IMR-90 (cell line): ENCODE data around the gene TMEM163. TPM values are rescaled to one million over a fixed set of nuclear protein-coding genes. Genes with fewer than 3 reads are reported as not detected.

ENCODE experiments used
- ATAC-seq: fragments of 200-7000 bp; cut with Tn5 transposase; 2 replicates; pipeline ENCODE4 v1.9.1; 2020; ENCODE audit warnings: low read depth, mild to moderate bottlenecking, moderate library complexity
- BruUV-seq: library from RNA; stranded (reverse); fragments of 400-500 nt; replicated peaks from 2 replicates; lab custom pipeline; 2021; lab: Mats Ljungman, UMichigan
- CTCF ChIA-PET: fragments of 300-600 bp; formaldehyde crosslinking; extraction: SDS; loops from one replicate; lab custom pipeline; 2021; ENCODE audit warnings: antibody characterized with exemption; lab: Yijun Ruan, JAX
- POLR2A ChIA-PET: fragments of 300-600 bp; sonication (Branson Sonifier 250); formaldehyde crosslinking; loops from one replicate; lab custom pipeline; 2022; ENCODE audit warnings: antibody characterized with exemption; ENCODE audit not compliant: unreplicated experiment; lab: Charles Lee
- DNase-seq: peaks from one replicate; pipeline ENCODE4 v3.0.0; 2013
- H2AFZ ChIP-seq: replicated peaks from 2 replicates; pipeline ENCODE3; 2013; ENCODE audit warnings: low read length, mild to moderate bottlenecking; ENCODE audit not compliant: poor library complexity
- H2AK5ac ChIP-seq: 2 replicates; pipeline ENCODE4 v1.6.1; 2013; ENCODE audit warnings: low read depth, low read length, inconsistent platforms
- H2AK9ac ChIP-seq: replicated peaks from 2 replicates; pipeline ENCODE3; 2013; ENCODE audit warnings: mild to moderate bottlenecking, low read depth, low read length, moderate library complexity; ENCODE audit not compliant: poor library complexity
- H2BK120ac ChIP-seq: 2 replicates; pipeline ENCODE4 v1.6.1; 2013; ENCODE audit warnings: low read depth, low read length, inconsistent platforms
- H2BK15ac ChIP-seq: 3 replicates; pipeline ENCODE4 v1.6.1; 2013; ENCODE audit warnings: low read depth, low read length, inconsistent platforms
- H2BK20ac ChIP-seq: 2 replicates; pipeline ENCODE4 v1.6.1; 2013; ENCODE audit warnings: low read depth, mild to moderate bottlenecking, inconsistent platforms, low read length, moderate library complexity
- H2BK5ac ChIP-seq: 2 replicates; pipeline ENCODE4 v1.6.1; 2013; ENCODE audit warnings: mild to moderate bottlenecking, low read depth, low read length, inconsistent platforms; ENCODE audit not compliant: poor library complexity, severe bottlenecking
- H3K14ac ChIP-seq: replicated peaks from 2 replicates; pipeline ENCODE4 v1.6.1; 2013; ENCODE audit warnings: low read depth, low read length, inconsistent platforms
- H3K18ac ChIP-seq: 2 replicates; pipeline ENCODE4 v1.6.1; 2013; ENCODE audit warnings: low read depth, low read length, control low read depth
- H3K23ac ChIP-seq: 2 replicates; pipeline ENCODE4 v1.6.1; 2013; ENCODE audit warnings: low read depth, low read length, inconsistent platforms
- H3K27ac ChIP-seq: 2 replicates; pipeline ENCODE4 v1.5.1; 2013; ENCODE audit warnings: mild to moderate bottlenecking, control low read depth, low read length; ENCODE audit not compliant: insufficient read depth
- H3K27me3 ChIP-seq: 2 replicates; pipeline ENCODE4 v1.6.1; 2013; ENCODE audit warnings: low read length; ENCODE audit not compliant: control insufficient read depth, insufficient read depth
- H3K36me3 ChIP-seq: 2 replicates; pipeline ENCODE4 v1.6.1; 2013; ENCODE audit warnings: low read length, mixed read lengths; ENCODE audit not compliant: control insufficient read depth, insufficient read depth
- H3K4ac ChIP-seq: 2 replicates; pipeline ENCODE4 v1.6.1; 2013; ENCODE audit warnings: low read depth, low read length, inconsistent platforms
- H3K4me1 ChIP-seq: 2 replicates; pipeline ENCODE4 v1.6.1; 2013; ENCODE audit warnings: low read length, mixed read lengths; ENCODE audit not compliant: control insufficient read depth, insufficient read depth
- H3K4me2 ChIP-seq: 2 replicates; pipeline ENCODE4 v1.6.1; 2013; ENCODE audit warnings: low read depth, mild to moderate bottlenecking, control low read depth, low read length, moderate library complexity
- H3K4me3 ChIP-seq: 2 replicates; pipeline ENCODE4 v1.5.1; 2013; ENCODE audit warnings: low read depth, mild to moderate bottlenecking, control low read depth, low read length, moderate library complexity; ENCODE audit not compliant: insufficient read depth
- H3K56ac ChIP-seq: 2 replicates; pipeline ENCODE4 v1.6.1; 2013; ENCODE audit warnings: low read length, inconsistent platforms; ENCODE audit not compliant: insufficient read depth; ENCODE audit errors: extremely low read depth
- H3K79me1 ChIP-seq, 2 experiments: 2 replicates each; pipeline ENCODE4 v1.6.1; 2013; ENCODE audit warnings: low read length in 2 of 2, inconsistent platforms in 1 of 2, low read depth in 1 of 2
- H3K9ac ChIP-seq: 2 replicates; pipeline ENCODE4 v1.6.1; 2013; ENCODE audit warnings: low read depth, low read length, control low read depth
- H3K9me1 ChIP-seq: 2 replicates; pipeline ENCODE4 v1.6.1; 2013; ENCODE audit warnings: low read length, inconsistent platforms; ENCODE audit not compliant: insufficient read depth
- H3K9me3 ChIP-seq: 2 replicates; pipeline ENCODE4 v1.6.1; 2013; ENCODE audit warnings: low read length; ENCODE audit not compliant: control insufficient read depth, insufficient read depth
- H4K20me1 ChIP-seq: 2 replicates; pipeline ENCODE4 v1.6.1; 2013; ENCODE audit warnings: low read length, inconsistent platforms; ENCODE audit not compliant: insufficient read depth
- H4K5ac ChIP-seq: 2 replicates; pipeline ENCODE4 v1.6.1; 2013; ENCODE audit warnings: mild to moderate bottlenecking, low read depth, low read length, control low read depth
- H4K8ac ChIP-seq, 2 experiments: 2 replicates each; pipeline ENCODE4 v1.6.1; 2013; ENCODE audit warnings: low read depth in 2 of 2, low read length in 2 of 2, control low read depth in 1 of 2, inconsistent platforms in 1 of 2
- H4K91ac ChIP-seq: 2 replicates; pipeline ENCODE4 v1.6.1; 2013; ENCODE audit warnings: low read depth, low read length, inconsistent platforms; ENCODE audit not compliant: insufficient read depth
- RAD21 ChIP-seq: IDR thresholded peaks from 2 replicates; pipeline ENCODE4 v1.6.1; 2012; ENCODE audit warnings: low read length, improper control_type of control experiment
- USF2 ChIP-seq: fragments of 150-350 bp; IDR thresholded peaks from 2 replicates; pipeline ENCODE4 v1.6.1; 2017; ENCODE audit warnings: mild to moderate bottlenecking, antibody characterized with exemption, low read length, low read depth
- WGBS, 2 experiments: methylation state at CpG; one replicate each; pipeline versions ENCODE4 v1.1.5 to v1.1.7; 2013; ENCODE audit warnings: missing lambda C conversion rate in 2 of 2; ENCODE audit not compliant: insufficient read length in 1 of 2; ENCODE audit errors: extremely low coverage in 2 of 2; 5-methylcytosine and 5-hydroxymethylcytosine counted together
- dilution Hi-C: fragments of 300-500 bp; cut with HindIII; formaldehyde crosslinking; loops from one replicate; pipeline ENCODE4 v1.14.3; 2018; ENCODE audit warnings: low sequenced_read_pairs; ENCODE audit not compliant: unreplicated experiment
- in situ Hi-C: fragments of 300-500 bp; cut with MboI; formaldehyde crosslinking; loops from 3 replicates; pipeline ENCODE4 v1.14.3; 2019; ENCODE audit warnings: low sequenced_read_pairs, inconsistent platforms, mixed read lengths
- intact Hi-C: fragments of 100-400 bp; cut with micrococcal nuclease; formaldehyde crosslinking; loops from 2 replicates; pipeline ENCODE4 v1.10.0; 2022
- polyA plus RNA-seq, 3 experiments: library from polyadenylated mRNA; depleted of rRNA; stranded (reverse); fragments of >200 nt; gene quantifications; 2 replicates each; pipeline ENCODE4 v1.2.3, GENCODE V29; 2012; ENCODE audit warnings: low replicate concordance in 1 of 3
- total RNA-seq: library from RNA; depleted of rRNA; stranded (reverse); fragments of >200 nt; gene quantifications from 2 replicates; pipeline ENCODE4 v1.2.3, GENCODE V29; 2012

Gene TMEM163
- total and polyA plus RNA-seq, 2 of the 4 experiments (the other 2 are of a cell fraction): not detected

GRCh38 chr2:134737671-134738070 lies 18.9 kb upstream of the TMEM163 start:
- H3K14ac ChIP-seq: no peak overlapping the region
- ChIA-PET CTCF (no interaction called here), POLR2A (no interaction called here)
- DNase-seq (no peak), ATAC-seq (no peak)
- no peak overlapping the region for H4K91ac ChIP-seq
- no peak overlapping the region for H4K5ac ChIP-seq
- no peak overlapping the region for H2AFZ ChIP-seq
- no peak overlapping the region for H4K8ac ChIP-seq
- H3K4me3 ChIP-seq: no peak overlapping the region
- in situ Hi-C loops (no loop called here), intact Hi-C loops (no loop called here), dilution Hi-C loops (no loop called here)
- TF ChIP-seq RAD21 (no peak), USF2 (no peak)
- H3K9me1 ChIP-seq: no peaks in the 10 kb centered on the region
- no peak overlapping the region for H3K23ac ChIP-seq
- H3K27me3 ChIP-seq: no peaks in the 10 kb centered on the region
- BruUV-seq: no TSS peak
- H4K20me1 ChIP-seq: no peaks in the 10 kb centered on the region
- no peak overlapping the region for H3K18ac ChIP-seq
- no peak overlapping the region for H3K56ac ChIP-seq
- H3K79me1 ChIP-seq: no peaks in the 10 kb centered on the region
- no peak overlapping the region for H2AK9ac ChIP-seq
- no peaks in the 10 kb centered on the region for H3K4me1 ChIP-seq
- no peaks in the 10 kb centered on the region for H3K36me3 ChIP-seq
- no peaks in the 10 kb centered on the region for H3K9me3 ChIP-seq
- H3K27ac ChIP-seq: no peak overlapping the region
- H2AK5ac ChIP-seq: no peak overlapping the region
- H2BK5ac ChIP-seq: no peak overlapping the region
- 0% methylated on average over 1 of the region's 5 CpGs; no CpG with 5 or more reads in 1 of the 2 experiments for WGBS, 2 experiments
- no peak overlapping the region for H3K9ac ChIP-seq
- no peak overlapping the region for H2BK120ac ChIP-seq
- no peak overlapping the region for H3K4ac ChIP-seq
- H2BK15ac ChIP-seq: no peak overlapping the region
- no peak overlapping the region for H2BK20ac ChIP-seq
- no peak overlapping the region for H3K4me2 ChIP-seq
